OCI-LY1 (cell line): ENCODE results near the gene CELF2.

Source experiments
- H2AFZ ChIP-seq: fragments of 200-600 bp; sonication (generic), shearing (Covaris generic); 2 replicates; pipeline ENCODE4 v1.6.0; 2014; ENCODE audit warnings: antibody characterized with exemption, mild to moderate bottlenecking, low read length
- H3F3A ChIP-seq: fragments of 200-600 bp; sonication (generic), shearing (Covaris generic); 2 replicates; pipeline ENCODE4 v1.6.0; 2014; ENCODE audit warnings: mild to moderate bottlenecking, antibody characterized with exemption, low read length, moderate library complexity; ENCODE audit not compliant: insufficient read depth
- H3K27ac ChIP-seq: fragments of 200-600 bp; sonication (generic); 2 replicates; pipeline ENCODE4 v1.5.1; 2014; ENCODE audit warnings: low read length, mixed run types, mild to moderate bottlenecking, low read depth; ENCODE audit not compliant: poor library complexity, severe bottlenecking
- H3K27me3 ChIP-seq: fragments of 200-600 bp; sonication (generic); 2 replicates; pipeline ENCODE4 v1.6.0; 2014; ENCODE audit warnings: antibody characterized with exemption, mild to moderate bottlenecking, low read length, moderate library complexity; ENCODE audit not compliant: insufficient read depth
- H3K36me3 ChIP-seq: fragments of 200-600 bp; sonication (generic); 2 replicates; pipeline ENCODE4 v1.6.1; 2014; ENCODE audit warnings: mild to moderate bottlenecking, antibody characterized with exemption, low read length, moderate library complexity, mixed read lengths; ENCODE audit not compliant: insufficient read depth
- H3K4me1 ChIP-seq: fragments of 200-600 bp; sonication (generic); 2 replicates; pipeline ENCODE4 v1.5.1; 2014; ENCODE audit warnings: mild to moderate bottlenecking, low read length, moderate library complexity; ENCODE audit not compliant: insufficient read depth, severe bottlenecking
- H3K4me2 ChIP-seq: fragments of 200-600 bp; sonication (generic), shearing (Covaris generic); 2 replicates; pipeline ENCODE4 v1.6.1; 2014; ENCODE audit warnings: low read length
- H3K4me3 ChIP-seq: fragments of 200-600 bp; sonication (generic); 2 replicates; pipeline ENCODE4 v1.5.1; 2014; ENCODE audit warnings: low read length, low read depth, mild to moderate bottlenecking, mixed read lengths; ENCODE audit not compliant: poor library complexity, severe bottlenecking
- H3K79me2 ChIP-seq: fragments of 200-600 bp; shearing (Covaris generic); 2 replicates; pipeline ENCODE4 v1.6.1; 2016; ENCODE audit warnings: mixed run types, low read length, mixed read lengths; ENCODE audit not compliant: insufficient read depth
- H3K9ac ChIP-seq: fragments of 200-600 bp; sonication (generic), shearing (Covaris generic); 2 replicates; pipeline ENCODE4 v1.6.1; 2014; ENCODE audit warnings: mild to moderate bottlenecking, low read length, mixed read lengths
- H3K9me2 ChIP-seq: fragments of 200-600 bp; sonication (generic), shearing (Covaris generic); 2 replicates; pipeline ENCODE4 v1.6.1; 2014; ENCODE audit warnings: low read depth, mild to moderate bottlenecking, low read length, mixed read lengths
- H3K9me3 ChIP-seq: fragments of 200-600 bp; shearing (Covaris generic); 2 replicates; pipeline ENCODE4 v1.6.1; 2014; ENCODE audit warnings: low read length, mixed read lengths
- H4K20me1 ChIP-seq: fragments of 200-600 bp; sonication (generic), shearing (Covaris generic); 2 replicates; pipeline ENCODE4 v1.6.0; 2016; ENCODE audit warnings: mild to moderate bottlenecking, low read length; ENCODE audit not compliant: insufficient read depth
- EZH2 ChIP-seq: fragments of 200-600 bp; sonication (generic), shearing (Covaris generic); IDR thresholded peaks from 2 replicates; pipeline ENCODE4 v1.8.0; 2017; ENCODE audit warnings: borderline replicate concordance, mixed run types, mild to moderate bottlenecking, antibody characterized with exemption, low read length, moderate library complexity, mixed read lengths
- TF ChIP-seq, protein P1 (sequence below): fragments of 200-600 bp; sonication (generic), shearing (Covaris generic); IDR thresholded peaks from 2 replicates; pipeline ENCODE4 v1.5.1; 2017; ENCODE audit warnings: mild to moderate bottlenecking, antibody characterized with exemption, low read length, moderate library complexity, mixed read lengths

Gene CELF2

GRCh38 chr10:11257440-11258090, 239.9 kb downstream of the CELF2 start:
- Histone ChIP-seq H3K4me2 (no peak overlapping the region), H3K9me2 (no peaks in the 10 kb centered on the region), H3K27me3 (no peaks in the 10 kb centered on the region), H3F3A (no peaks in the 10 kb centered on the region), H3K4me1 (peaks cover 7% of the 10 kb centered on the region), H3K9me3 (no peaks in the 10 kb centered on the region), H3K27ac (no peak overlapping the region), H3K9ac (no peak overlapping the region), H3K36me3 (no peaks in the 10 kb centered on the region), H3K4me3 (no peak overlapping the region), H4K20me1 (no peaks in the 10 kb centered on the region), H3K79me2 (no peaks in the 10 kb centered on the region), H2AFZ (no peak overlapping the region)
- TF ChIP-seq, protein P1, sequence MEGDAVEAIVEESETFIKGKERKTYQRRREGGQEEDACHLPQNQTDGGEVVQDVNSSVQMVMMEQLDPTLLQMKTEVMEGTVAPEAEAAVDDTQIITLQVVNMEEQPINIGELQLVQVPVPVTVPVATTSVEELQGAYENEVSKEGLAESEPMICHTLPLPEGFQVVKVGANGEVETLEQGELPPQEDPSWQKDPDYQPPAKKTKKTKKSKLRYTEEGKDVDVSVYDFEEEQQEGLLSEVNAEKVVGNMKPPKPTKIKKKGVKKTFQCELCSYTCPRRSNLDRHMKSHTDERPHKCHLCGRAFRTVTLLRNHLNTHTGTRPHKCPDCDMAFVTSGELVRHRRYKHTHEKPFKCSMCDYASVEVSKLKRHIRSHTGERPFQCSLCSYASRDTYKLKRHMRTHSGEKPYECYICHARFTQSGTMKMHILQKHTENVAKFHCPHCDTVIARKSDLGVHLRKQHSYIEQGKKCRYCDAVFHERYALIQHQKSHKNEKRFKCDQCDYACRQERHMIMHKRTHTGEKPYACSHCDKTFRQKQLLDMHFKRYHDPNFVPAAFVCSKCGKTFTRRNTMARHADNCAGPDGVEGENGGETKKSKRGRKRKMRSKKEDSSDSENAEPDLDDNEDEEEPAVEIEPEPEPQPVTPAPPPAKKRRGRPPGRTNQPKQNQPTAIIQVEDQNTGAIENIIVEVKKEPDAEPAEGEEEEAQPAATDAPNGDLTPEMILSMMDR, result no peak
- TF ChIP-seq EZH2, result no peak

DNA sequence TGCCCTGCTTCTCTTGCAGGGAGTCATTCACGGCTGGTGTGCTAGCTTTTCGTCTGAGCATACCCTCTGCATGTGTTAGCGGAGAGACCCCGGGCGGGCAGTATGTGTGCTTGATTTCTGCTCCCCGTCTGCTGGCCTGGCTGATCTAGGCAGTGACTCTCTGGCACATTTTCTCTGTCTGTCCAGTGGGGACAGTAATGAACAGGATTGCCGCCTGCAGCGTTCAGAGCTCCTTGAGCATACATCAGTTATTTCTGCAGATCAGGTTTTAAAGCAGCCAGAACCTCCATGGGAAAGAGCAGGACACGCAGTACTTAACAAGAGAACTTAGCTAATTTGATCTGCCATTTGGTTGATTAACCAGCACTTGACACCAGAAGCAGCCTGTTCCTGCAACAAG, 242.5 kb downstream of the CELF2 start:
- Histone ChIP-seq H3K79me2 (no peaks in the 10 kb centered on the region), H3K9me3 (no peaks in the 10 kb centered on the region), H3K4me2 (no peak overlapping the region), H3K36me3 (no peaks in the 10 kb centered on the region), H3K9me2 (no peaks in the 10 kb centered on the region), H3K4me3 (no peak overlapping the region), H3K27me3 (no peaks in the 10 kb centered on the region), H4K20me1 (no peaks in the 10 kb centered on the region), H3K27ac (no peak overlapping the region), H3K9ac (no peak overlapping the region), H3F3A (no peaks in the 10 kb centered on the region), H2AFZ (no peak overlapping the region), H3K4me1 (peaks cover 7% of the 10 kb centered on the region)
- TF ChIP-seq, protein P1, result no peak
- TF ChIP-seq EZH2, result no peak

DNA sequence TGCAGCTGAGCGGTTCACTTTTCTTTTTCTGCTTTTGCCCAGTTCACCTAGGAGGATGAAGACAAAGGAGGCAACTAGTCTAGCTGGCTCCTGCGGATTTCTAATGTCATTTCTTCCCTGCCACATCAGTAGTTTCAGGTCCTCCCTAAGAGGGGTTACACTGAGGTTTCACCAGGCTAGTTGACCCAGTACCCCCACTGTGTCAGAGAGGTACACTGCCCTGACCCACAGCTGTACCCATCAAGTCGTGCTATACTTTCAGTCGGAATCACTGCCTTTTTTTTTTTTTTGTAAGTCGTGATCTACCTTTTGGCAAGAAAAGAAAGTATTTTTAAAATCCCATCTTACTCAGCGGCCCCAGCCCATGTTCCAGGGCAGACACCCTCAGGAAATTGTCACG, 243.5 kb downstream of the CELF2 start:
- H3K4me2 ChIP-seq, result no peak overlapping the region
- no peaks in the 10 kb centered on the region for H3K27me3 ChIP-seq
- no peaks in the 10 kb centered on the region for H4K20me1 ChIP-seq
- no peak overlapping the region for H3K9ac ChIP-seq
- TF ChIP-seq, protein P1, result no peak
- no peak for TF ChIP-seq EZH2
- H3K9me2 ChIP-seq, result no peaks in the 10 kb centered on the region
- peaks cover 10% of the 10 kb centered on the region for H3K4me1 ChIP-seq
- no peaks in the 10 kb centered on the region for H3K79me2 ChIP-seq
- H3K4me3 ChIP-seq, result no peak overlapping the region
- H3K9me3 ChIP-seq, result no peaks in the 10 kb centered on the region
- H3K36me3 ChIP-seq, result no peaks in the 10 kb centered on the region
- no peaks in the 10 kb centered on the region for H3F3A ChIP-seq
- no peak overlapping the region for H3K27ac ChIP-seq
- H2AFZ ChIP-seq, result no peak overlapping the region
